NB4 (cell line): ENCODE measurements around the gene ARHGEF37.

Experiments used
- MAX ChIP-seq: IDR thresholded peaks from 2 replicates; pipeline ENCODE4 v1.6.1; 2011; ENCODE audit warnings: low read depth, low read length
- POLR2A ChIP-seq: IDR thresholded peaks from 2 replicates; pipeline ENCODE4 v1.6.1; 2011; ENCODE audit warnings: mild to moderate bottlenecking; ENCODE audit not compliant: insufficient read length; ENCODE audit errors: extremely low read depth
- TF ChIP-seq, protein P1 (sequence below): IDR thresholded peaks from one replicate; pipeline ENCODE4 v1.5.1; 2012; ENCODE audit warnings: low read depth, low read length

GRCh38 chr5:149593370-149593769, 12.1 kb downstream of the ARHGEF37 start:
- no peak for TF ChIP-seq MAX
- TF ChIP-seq, protein P1, sequence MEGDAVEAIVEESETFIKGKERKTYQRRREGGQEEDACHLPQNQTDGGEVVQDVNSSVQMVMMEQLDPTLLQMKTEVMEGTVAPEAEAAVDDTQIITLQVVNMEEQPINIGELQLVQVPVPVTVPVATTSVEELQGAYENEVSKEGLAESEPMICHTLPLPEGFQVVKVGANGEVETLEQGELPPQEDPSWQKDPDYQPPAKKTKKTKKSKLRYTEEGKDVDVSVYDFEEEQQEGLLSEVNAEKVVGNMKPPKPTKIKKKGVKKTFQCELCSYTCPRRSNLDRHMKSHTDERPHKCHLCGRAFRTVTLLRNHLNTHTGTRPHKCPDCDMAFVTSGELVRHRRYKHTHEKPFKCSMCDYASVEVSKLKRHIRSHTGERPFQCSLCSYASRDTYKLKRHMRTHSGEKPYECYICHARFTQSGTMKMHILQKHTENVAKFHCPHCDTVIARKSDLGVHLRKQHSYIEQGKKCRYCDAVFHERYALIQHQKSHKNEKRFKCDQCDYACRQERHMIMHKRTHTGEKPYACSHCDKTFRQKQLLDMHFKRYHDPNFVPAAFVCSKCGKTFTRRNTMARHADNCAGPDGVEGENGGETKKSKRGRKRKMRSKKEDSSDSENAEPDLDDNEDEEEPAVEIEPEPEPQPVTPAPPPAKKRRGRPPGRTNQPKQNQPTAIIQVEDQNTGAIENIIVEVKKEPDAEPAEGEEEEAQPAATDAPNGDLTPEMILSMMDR = no peak
- no peak for TF ChIP-seq POLR2A
